ENCODE results near the gene MRGPRE. TPM values are rescaled to one million over a fixed set of nuclear protein-coding genes. Genes with fewer than 3 reads are reported as not detected.

MRGPRE gene
- polyA plus RNA-seq, 1 experiment: not detected

DNA sequence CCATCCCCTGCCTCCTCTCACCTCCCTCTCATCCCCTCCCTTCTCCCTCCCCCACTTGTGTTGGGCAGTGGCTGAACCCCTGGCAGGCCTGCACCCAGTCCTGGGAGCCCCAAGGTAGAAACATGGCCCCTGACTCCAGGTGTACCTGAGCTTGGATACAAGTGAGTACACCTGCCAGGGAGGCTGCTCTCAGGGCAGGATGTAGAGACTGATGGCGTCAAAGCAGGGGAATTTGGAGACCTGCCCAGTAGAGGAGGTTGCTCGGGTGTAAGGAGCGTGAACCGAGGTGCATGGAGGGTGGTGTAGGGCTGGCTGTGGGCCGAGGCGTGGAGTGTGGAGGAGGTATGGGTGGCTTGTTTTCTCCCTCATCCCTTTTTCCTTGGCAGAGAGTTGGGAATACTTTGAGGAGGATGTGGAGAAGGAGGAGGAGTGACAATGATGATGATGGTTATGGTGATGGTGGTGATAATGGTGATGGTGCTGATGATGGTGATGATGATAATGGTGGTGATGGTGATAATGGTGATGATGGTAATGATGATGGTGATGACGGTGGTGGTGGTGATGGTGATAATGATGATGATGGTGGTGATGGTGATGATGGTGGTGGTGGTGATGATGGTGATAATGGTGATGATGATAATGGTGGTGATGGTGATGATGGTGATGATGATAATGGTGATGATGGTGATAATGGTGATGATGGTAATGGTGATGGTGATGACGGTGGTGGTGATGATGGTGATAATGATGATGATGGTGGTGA is 25.9 kb downstream of the MRGPRE start:
- TF ChIP-seq, protein P1, sequence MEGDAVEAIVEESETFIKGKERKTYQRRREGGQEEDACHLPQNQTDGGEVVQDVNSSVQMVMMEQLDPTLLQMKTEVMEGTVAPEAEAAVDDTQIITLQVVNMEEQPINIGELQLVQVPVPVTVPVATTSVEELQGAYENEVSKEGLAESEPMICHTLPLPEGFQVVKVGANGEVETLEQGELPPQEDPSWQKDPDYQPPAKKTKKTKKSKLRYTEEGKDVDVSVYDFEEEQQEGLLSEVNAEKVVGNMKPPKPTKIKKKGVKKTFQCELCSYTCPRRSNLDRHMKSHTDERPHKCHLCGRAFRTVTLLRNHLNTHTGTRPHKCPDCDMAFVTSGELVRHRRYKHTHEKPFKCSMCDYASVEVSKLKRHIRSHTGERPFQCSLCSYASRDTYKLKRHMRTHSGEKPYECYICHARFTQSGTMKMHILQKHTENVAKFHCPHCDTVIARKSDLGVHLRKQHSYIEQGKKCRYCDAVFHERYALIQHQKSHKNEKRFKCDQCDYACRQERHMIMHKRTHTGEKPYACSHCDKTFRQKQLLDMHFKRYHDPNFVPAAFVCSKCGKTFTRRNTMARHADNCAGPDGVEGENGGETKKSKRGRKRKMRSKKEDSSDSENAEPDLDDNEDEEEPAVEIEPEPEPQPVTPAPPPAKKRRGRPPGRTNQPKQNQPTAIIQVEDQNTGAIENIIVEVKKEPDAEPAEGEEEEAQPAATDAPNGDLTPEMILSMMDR (IDR thresholded peaks at IDR 0.05; ENCODE audit: insufficient read depth, low read depth, low read length): no peak
- CTCF ChIA-PET: interaction anchor here (1.3 kb wide), 1 partner anchor 11 kb away, joined by 4 read pairs; no protein-coding TSS in a partner anchor
- peaks cover 33% of the 10 kb centered on the region for H3K27me3 ChIP-seq (ENCODE audit: control insufficient read depth, insufficient read depth, low read length)
- DNase-seq (ENCODE audit: low read depth): no peak
- no peaks in the 10 kb centered on the region for H3K36me3 ChIP-seq (ENCODE audit: control insufficient read depth, insufficient read depth, low read length)
- no peak overlapping the region for H3K4me3 ChIP-seq (ENCODE audit: low read depth, low read length)
- POLR2A ChIA-PET: no interaction called here

DNA sequence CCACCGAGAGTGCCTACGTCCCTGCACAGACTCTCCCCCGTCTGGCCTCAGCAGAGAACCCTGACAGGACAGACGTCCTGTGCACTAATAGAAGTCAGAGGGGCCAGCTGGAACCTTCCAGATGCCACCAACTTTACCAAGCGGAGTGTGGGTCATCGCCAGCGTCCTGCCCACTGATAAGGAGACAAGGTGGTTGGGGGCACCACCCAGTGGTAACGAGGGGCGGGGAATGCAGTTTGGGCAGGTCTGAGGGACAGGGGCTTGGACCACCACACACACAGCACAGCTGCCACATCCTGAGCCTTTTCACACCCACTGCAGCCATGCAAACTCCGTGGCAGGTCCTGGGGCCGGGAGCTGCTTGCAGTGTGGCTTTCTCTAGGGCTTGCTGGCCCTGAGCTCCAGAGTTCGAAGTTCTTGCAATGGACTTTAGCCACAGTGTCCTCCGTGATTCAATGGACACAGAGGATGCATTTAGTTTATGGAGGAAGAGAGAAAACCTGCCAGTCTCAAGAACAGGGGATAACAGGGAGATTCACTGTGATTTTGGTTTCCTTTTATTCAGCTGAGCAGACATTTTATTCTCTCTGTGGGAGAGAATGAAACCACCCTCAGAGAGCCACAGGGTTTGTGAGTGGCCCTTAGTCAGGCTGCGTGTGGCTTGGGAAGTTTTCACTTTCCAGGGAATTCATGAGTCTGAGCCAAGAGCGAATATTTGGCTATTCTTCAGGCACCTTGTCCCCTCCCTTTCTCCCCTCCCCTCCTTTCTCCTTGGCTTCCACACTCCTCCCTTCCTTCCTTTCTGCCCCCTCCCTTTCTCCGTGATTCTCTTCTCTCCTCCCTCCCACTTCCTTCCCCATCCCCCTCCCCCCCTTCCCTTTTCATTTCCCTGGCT is 26.7 kb downstream of the MRGPRE start:
- POLR2A ChIA-PET: no interaction called here
- TF ChIP-seq, protein P1 (IDR thresholded peaks at IDR 0.05; ENCODE audit: insufficient read depth, low read depth, low read length): no peak
- CTCF ChIA-PET: interaction anchor here (1.3 to 1.7 kb wide), 2 partner anchors 10 to 168 kb away, joined by 4 read pairs; no protein-coding TSS in a partner anchor
- H3K36me3 ChIP-seq (ENCODE audit: control insufficient read depth, insufficient read depth, low read length): no peaks in the 10 kb centered on the region
- no peak for DNase-seq (ENCODE audit: low read depth)
- H3K27me3 ChIP-seq (ENCODE audit: control insufficient read depth, insufficient read depth, low read length): peaks cover 37% of the 10 kb centered on the region
- no peak overlapping the region for H3K4me3 ChIP-seq (ENCODE audit: low read depth, low read length)

DNA sequence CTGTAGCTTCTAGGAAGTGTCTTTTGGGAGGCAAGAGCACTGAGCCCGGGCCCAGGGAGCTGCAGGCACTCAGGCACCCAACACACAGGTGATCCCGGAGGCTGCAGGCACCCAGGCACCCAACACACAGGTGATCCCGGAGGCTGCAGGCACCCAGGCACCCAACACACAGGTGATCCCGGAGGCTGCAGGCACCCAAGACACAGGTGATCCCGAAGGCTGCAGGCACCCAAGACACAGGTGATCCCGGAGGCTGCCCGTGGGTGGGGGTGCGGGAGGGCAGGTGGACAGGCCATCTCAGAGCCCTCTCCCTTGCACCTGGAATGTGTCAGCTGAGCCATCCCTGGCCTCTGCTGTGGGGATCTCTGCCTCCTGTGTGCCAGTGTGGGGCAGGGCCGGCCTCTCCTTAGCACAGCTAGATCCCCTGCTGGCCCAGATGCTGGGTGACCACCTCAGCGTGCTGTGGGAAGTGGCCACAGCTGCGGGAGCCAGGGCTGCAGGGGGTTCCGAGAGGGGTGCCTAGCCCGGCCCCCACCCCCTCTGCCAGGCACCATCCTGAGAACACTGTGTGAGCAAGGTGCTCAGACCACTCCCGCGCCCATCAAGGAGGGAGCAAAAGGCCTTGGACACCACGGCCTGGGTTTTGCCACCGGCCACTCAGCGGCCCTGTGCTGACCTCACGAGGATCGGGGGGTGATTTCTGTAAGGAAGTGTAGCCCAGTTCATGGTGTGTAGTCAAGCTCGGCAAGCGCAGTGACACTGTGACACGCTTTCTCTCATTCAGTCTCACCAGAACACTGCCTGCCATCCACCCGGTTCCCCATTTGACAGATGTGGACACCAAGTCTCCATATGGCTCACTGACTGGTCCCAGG is 27.8 kb downstream of the MRGPRE start:
- no peak for DNase-seq (ENCODE audit: low read depth)
- TF ChIP-seq, protein P1 (IDR thresholded peaks at IDR 0.05; ENCODE audit: insufficient read depth, low read depth, low read length): no peak
- ChIA-PET POLR2A (no interaction called here), CTCF (interaction anchor here (1.0 to 1.7 kb wide), 2 partner anchors 9 to 167 kb away, joined by 4 to 5 read pairs; no protein-coding TSS in a partner anchor)
- Histone ChIP-seq H3K36me3 (ENCODE audit: control insufficient read depth, insufficient read depth, low read length) (no peaks in the 10 kb centered on the region), H3K27me3 (ENCODE audit: control insufficient read depth, insufficient read depth, low read length) (peaks cover 44% of the 10 kb centered on the region), H3K4me3 (ENCODE audit: low read depth, low read length) (no peak overlapping the region)

DNA sequence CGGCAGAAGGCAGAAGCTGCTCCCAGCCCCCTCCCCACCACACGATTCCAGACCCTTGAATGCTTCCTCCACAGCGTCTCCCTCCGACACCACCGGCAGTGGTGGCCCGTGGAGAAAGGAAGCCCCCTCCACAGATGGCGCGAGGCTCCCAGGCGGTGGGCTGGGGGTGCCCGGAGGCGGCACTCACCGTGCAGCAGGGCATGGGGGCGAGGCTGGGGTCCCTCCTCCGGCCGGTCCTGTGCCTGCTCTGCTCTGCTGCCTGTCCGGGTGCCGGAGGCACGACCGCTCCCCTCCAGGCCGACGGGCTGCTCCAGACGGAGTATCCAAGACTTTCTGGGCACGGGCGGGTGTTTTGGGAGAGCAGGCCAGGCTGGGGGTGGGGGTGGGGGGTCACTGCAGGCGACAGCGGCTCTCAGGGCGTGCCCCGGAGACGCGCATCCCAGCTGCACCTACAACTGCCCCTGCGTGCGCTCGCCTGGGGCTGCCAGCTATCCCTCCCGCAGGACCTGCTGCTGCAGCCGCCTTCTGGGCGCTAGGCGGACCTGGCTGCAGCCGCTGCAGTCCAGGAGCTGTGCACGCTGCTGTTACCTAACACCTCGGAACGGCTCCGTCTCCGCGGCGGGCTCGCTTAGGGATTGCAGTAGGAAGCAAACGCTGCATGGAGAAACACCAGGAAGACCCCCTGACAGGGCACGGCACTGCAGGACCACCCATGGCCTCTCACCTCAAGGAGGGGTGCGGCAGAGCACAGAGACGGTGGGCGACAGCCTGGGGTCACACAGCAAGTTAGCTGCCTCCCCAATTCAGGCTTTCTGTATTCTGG is 28.8 kb downstream of the MRGPRE start:
- Histone ChIP-seq H3K27me3 (ENCODE audit: control insufficient read depth, insufficient read depth, low read length) (peaks cover 44% of the 10 kb centered on the region), H3K4me3 (ENCODE audit: low read depth, low read length) (no peak overlapping the region), H3K36me3 (ENCODE audit: control insufficient read depth, insufficient read depth, low read length) (no peaks in the 10 kb centered on the region)
- ChIA-PET CTCF (interaction anchor here (1.0 to 1.7 kb wide), 2 partner anchors 8 to 166 kb away, joined by 4 to 5 read pairs; no protein-coding TSS in a partner anchor), POLR2A (no interaction called here)
- TF ChIP-seq, protein P1 (IDR thresholded peaks at IDR 0.05; ENCODE audit: insufficient read depth, low read depth, low read length): no peak; the same call in 1 of the 2 replicates
- DNase-seq (ENCODE audit: low read depth): no peak
